GM10266 (cell line): ENCODE results near the gene SSH2.

Source experiments
- DNase-seq: peaks from one replicate; pipeline ENCODE4 v3.0.0; 2012; ENCODE audit errors: extremely low spot score
- TF ChIP-seq, protein P1 (sequence below): IDR thresholded peaks from 2 replicates; pipeline ENCODE4 v1.5.1; 2012; ENCODE audit warnings: mild to moderate bottlenecking, low read depth; ENCODE audit not compliant: control insufficient read depth, insufficient read depth; ENCODE audit errors: missing control alignments

SSH2 gene

DNA sequence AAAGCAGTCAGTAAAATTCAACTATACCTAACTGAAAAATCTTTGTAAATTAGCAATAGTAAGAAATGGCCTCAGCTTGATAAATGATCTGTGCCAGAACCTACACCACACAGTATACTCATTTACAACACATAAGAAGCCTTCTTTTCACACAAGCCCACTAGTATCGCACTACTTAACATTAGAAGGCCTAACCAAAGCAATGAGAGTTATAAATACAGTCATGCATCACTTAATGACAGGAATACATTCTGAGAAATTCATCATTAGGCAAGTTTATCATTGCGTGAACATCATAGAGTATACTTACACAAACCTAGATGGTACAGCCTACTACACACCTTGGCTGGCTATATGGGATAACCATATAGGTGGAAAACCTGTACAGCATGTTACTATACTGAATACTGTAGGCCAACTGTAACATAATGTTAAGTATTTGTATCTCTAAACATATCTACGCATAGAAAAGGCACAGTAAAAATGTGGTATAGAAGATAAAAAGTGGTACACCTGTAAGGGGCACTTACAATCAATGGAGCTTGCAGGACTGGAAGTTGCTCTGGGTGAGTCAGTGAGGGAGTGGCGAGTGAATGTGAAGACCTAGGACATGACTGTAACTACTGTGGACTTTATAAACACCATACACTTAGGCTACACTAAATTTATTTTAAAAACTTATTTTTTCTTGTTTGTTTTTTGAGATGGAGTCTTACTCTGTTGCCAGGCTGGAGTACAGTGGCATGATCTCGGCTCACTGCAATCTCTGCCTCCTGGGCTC is 180.8 kb downstream of the SSH2 start:
- TF ChIP-seq, protein P1, sequence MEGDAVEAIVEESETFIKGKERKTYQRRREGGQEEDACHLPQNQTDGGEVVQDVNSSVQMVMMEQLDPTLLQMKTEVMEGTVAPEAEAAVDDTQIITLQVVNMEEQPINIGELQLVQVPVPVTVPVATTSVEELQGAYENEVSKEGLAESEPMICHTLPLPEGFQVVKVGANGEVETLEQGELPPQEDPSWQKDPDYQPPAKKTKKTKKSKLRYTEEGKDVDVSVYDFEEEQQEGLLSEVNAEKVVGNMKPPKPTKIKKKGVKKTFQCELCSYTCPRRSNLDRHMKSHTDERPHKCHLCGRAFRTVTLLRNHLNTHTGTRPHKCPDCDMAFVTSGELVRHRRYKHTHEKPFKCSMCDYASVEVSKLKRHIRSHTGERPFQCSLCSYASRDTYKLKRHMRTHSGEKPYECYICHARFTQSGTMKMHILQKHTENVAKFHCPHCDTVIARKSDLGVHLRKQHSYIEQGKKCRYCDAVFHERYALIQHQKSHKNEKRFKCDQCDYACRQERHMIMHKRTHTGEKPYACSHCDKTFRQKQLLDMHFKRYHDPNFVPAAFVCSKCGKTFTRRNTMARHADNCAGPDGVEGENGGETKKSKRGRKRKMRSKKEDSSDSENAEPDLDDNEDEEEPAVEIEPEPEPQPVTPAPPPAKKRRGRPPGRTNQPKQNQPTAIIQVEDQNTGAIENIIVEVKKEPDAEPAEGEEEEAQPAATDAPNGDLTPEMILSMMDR: no peak
- no peak for DNase-seq

- DNase-seq: no peak
- TF ChIP-seq, protein P1: no peak
These were observed 181.6 kb downstream of the SSH2 start for GRCh38 chr17:29748400-29748799.

- DNase-seq: no peak
- TF ChIP-seq, protein P1: no peak
These were observed 182.4 kb downstream of the SSH2 start for GRCh38 chr17:29747660-29748059.

- DNase-seq: no peak
- TF ChIP-seq, protein P1: no peak
These were observed 183.4 kb downstream of the SSH2 start for GRCh38 chr17:29746669-29747068.

DNA sequence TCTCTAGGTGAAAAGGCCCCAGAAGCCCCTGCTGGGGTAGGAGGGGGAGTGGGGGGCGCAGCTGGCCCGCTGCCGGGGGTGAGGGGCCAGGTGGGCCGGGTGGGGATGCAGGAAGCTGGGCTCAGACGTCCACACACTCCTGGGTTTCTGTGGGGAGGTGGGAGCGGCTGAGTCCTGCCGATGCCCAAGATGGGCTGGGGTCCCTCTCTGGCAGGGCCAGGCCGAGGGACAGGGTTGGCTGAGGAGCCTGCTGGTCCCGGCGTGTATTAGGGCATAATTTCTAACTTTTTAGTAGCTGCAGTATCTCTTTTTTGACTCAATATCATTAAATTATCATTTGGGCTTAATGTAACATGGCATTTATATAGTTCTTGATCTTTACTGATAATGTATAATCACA is 185.9 kb downstream of the SSH2 start:
- DNase-seq: no peak

GRCh38 chr17:29742210-29742513 is 187.9 kb downstream of the SSH2 start:
- DNase-seq: no peak
- TF ChIP-seq, protein P1: no peak

More for the DNA sequence above, 185.9 kb downstream of the SSH2 start:
- TF ChIP-seq, protein P1: no peak

GRCh38 chr17:29740017-29740416 is 190.0 kb downstream of the SSH2 start:
- no peak for DNase-seq
- TF ChIP-seq, protein P1: no peak
